C4-2B (cell line): Measurements from ENCODE around the gene NFYC.

Source experiments
- ZFX ChIP-seq: fragments of 450-650 bp; IDR thresholded peaks from 2 replicates; pipeline ENCODE4 v1.6.1; 2017
- TF ChIP-seq, protein P1 (sequence below): fragments of 450-650 bp; conservative IDR thresholded peaks from 2 replicates; pipeline ENCODE4 v1.5.1; 2017; ENCODE audit warnings: mild to moderate bottlenecking

DNA sequence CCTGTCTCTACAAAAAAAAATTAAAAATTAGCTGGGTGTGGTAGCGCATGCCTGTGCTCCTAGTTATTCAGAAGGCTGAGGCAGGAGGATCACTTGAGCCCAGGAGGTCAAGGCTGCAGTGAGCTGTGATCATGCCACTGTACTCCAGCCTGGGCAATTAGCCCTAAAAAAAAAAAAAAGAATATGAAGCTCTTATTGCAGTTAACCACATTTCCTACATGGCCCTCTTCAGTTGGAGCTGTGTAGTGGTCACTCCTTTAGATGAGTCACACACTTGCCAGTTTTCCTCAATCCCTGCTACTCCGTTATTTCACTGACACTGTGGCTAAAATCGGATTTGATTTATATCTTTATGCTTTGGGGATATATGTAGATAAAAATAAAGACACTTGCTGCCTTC lies 11.8 kb downstream of the NFYC start:
- TF ChIP-seq, protein P1, sequence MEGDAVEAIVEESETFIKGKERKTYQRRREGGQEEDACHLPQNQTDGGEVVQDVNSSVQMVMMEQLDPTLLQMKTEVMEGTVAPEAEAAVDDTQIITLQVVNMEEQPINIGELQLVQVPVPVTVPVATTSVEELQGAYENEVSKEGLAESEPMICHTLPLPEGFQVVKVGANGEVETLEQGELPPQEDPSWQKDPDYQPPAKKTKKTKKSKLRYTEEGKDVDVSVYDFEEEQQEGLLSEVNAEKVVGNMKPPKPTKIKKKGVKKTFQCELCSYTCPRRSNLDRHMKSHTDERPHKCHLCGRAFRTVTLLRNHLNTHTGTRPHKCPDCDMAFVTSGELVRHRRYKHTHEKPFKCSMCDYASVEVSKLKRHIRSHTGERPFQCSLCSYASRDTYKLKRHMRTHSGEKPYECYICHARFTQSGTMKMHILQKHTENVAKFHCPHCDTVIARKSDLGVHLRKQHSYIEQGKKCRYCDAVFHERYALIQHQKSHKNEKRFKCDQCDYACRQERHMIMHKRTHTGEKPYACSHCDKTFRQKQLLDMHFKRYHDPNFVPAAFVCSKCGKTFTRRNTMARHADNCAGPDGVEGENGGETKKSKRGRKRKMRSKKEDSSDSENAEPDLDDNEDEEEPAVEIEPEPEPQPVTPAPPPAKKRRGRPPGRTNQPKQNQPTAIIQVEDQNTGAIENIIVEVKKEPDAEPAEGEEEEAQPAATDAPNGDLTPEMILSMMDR = no peak
- no peak for TF ChIP-seq ZFX
